ENCODE results near the gene POTEE.
"Not testable (repeated sequence)": the region's sequence is repeated elsewhere in the genome, so short reads cannot be mapped to it uniquely, and the experiment has no call there.

Gene POTEE

GRCh38 chr2:131209030-131209772, at the start of gene POTEE:
TSS of gene POTEE (plus strand) at chr2:131209536. CDS start at chr2:131218403, 8,867 bp downstream.
- DNase-seq; in situ Hi-C loops (cut with MboI; ENCODE audit: low pct_unique_long_range_greater_than_20kb, low sequenced_read_pairs): not testable (repeated sequence)

- DNase-seq; in situ Hi-C loops (cut with MboI; ENCODE audit: low pct_unique_long_range_greater_than_20kb, low sequenced_read_pairs): not testable (repeated sequence)
These were observed 43.8 kb upstream of the POTEE start for GRCh38 chr2:131165562-131165961.

GRCh38 chr2:131168538-131168937, 40.8 kb upstream of the POTEE start:
- in situ Hi-C loops (cut with MboI; ENCODE audit: low pct_unique_long_range_greater_than_20kb, low sequenced_read_pairs): no loop called here
- DNase-seq: no peak

GRCh38 chr2:131178050-131178449, 31.3 kb upstream of the POTEE start:
- DNase-seq; in situ Hi-C loops (cut with MboI; ENCODE audit: low pct_unique_long_range_greater_than_20kb, low sequenced_read_pairs): not testable (repeated sequence)

- in situ Hi-C loops (cut with MboI; ENCODE audit: low pct_unique_long_range_greater_than_20kb, low sequenced_read_pairs); DNase-seq: not testable (repeated sequence)
These were observed 30.5 kb upstream of the POTEE start for GRCh38 chr2:131178721-131179418.

- DNase-seq; in situ Hi-C loops (cut with MboI; ENCODE audit: low pct_unique_long_range_greater_than_20kb, low sequenced_read_pairs): not testable (repeated sequence)
These were observed 27.9 kb upstream of the POTEE start for GRCh38 chr2:131181451-131181850.

GRCh38 chr2:131193421-131193820, 15.9 kb upstream of the POTEE start:
- DNase-seq; in situ Hi-C loops (cut with MboI; ENCODE audit: low pct_unique_long_range_greater_than_20kb, low sequenced_read_pairs): not testable (repeated sequence)

- in situ Hi-C loops (cut with MboI; ENCODE audit: low pct_unique_long_range_greater_than_20kb, low sequenced_read_pairs); DNase-seq: not testable (repeated sequence)
These were observed 13.2 kb upstream of the POTEE start for GRCh38 chr2:131196186-131196585.

- DNase-seq: no peak
- in situ Hi-C loops (cut with MboI; ENCODE audit: low pct_unique_long_range_greater_than_20kb, low sequenced_read_pairs): no loop called here
These were observed 8.2 kb upstream of the POTEE start for GRCh38 chr2:131201098-131201497.

- DNase-seq; in situ Hi-C loops (cut with MboI; ENCODE audit: low pct_unique_long_range_greater_than_20kb, low sequenced_read_pairs): not testable (repeated sequence)
These were observed 1.5 kb upstream of the POTEE start for GRCh38 chr2:131207839-131208238.

GRCh38 chr2:131209773-131210104, 403 bp downstream of the POTEE start:
- DNase-seq; in situ Hi-C loops (cut with MboI; ENCODE audit: low pct_unique_long_range_greater_than_20kb, low sequenced_read_pairs): not testable (repeated sequence)

GRCh38 chr2:131210434-131211211, 1.3 kb downstream of the POTEE start:
- DNase-seq; in situ Hi-C loops (cut with MboI; ENCODE audit: low pct_unique_long_range_greater_than_20kb, low sequenced_read_pairs): not testable (repeated sequence)

GRCh38 chr2:131217238-131217986, 8.1 kb downstream of the POTEE start:
- in situ Hi-C loops (cut with MboI; ENCODE audit: low pct_unique_long_range_greater_than_20kb, low sequenced_read_pairs); DNase-seq: not testable (repeated sequence)

GRCh38 chr2:131235543-131236449, 26.5 kb downstream of the POTEE start:
- in situ Hi-C loops (cut with MboI; ENCODE audit: low pct_unique_long_range_greater_than_20kb, low sequenced_read_pairs); DNase-seq: not testable (repeated sequence)

Data from KBM-7 (cell line).